Epithelial cell of esophagus (primary cell): ENCODE results near the gene IFI35.

Experiments used
- DNase-seq: peaks from one replicate; pipeline ENCODE4 v3.0.0; 2010; ENCODE audit warnings: low read depth
- H3K4me3 ChIP-seq: 2 replicates; pipeline ENCODE4 v1.5.1; 2011; ENCODE audit warnings: mild to moderate bottlenecking, low read length, control low read depth
- TF ChIP-seq, protein P1 (sequence below): IDR thresholded peaks from 2 replicates; pipeline ENCODE4 v1.5.1; 2011; ENCODE audit warnings: low read depth, mild to moderate bottlenecking, low read length, control low read depth, inconsistent platforms; ENCODE audit not compliant: insufficient read depth; ENCODE audit errors: missing control alignments

The IFI35 gene

DNA sequence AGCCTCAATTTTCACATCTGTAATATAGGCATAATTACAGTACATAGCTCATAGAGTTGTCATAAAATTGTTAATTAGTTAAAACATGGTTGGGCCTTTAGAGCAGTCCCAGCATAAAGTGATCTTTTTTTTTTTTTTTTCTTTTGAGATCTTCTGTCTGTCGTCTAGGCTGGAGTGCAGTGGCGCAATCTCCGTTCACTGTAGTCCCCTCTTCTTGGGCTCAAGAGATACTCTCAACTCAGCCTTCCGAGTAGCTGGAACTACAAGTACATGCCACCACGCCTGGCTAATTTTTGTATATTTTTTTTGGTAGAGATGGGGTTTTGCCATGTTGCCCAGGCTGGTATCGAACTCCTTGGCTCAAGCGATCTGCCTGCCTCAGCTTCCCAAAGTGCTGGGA is 49.5 kb downstream of the IFI35 start:
- H3K4me3 ChIP-seq: no peak overlapping the region
- TF ChIP-seq, protein P1, sequence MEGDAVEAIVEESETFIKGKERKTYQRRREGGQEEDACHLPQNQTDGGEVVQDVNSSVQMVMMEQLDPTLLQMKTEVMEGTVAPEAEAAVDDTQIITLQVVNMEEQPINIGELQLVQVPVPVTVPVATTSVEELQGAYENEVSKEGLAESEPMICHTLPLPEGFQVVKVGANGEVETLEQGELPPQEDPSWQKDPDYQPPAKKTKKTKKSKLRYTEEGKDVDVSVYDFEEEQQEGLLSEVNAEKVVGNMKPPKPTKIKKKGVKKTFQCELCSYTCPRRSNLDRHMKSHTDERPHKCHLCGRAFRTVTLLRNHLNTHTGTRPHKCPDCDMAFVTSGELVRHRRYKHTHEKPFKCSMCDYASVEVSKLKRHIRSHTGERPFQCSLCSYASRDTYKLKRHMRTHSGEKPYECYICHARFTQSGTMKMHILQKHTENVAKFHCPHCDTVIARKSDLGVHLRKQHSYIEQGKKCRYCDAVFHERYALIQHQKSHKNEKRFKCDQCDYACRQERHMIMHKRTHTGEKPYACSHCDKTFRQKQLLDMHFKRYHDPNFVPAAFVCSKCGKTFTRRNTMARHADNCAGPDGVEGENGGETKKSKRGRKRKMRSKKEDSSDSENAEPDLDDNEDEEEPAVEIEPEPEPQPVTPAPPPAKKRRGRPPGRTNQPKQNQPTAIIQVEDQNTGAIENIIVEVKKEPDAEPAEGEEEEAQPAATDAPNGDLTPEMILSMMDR: no peak
- DNase-seq: no peak

GRCh38 chr17:43062984-43063638 is 56.5 kb downstream of the IFI35 start:
- H3K4me3 ChIP-seq: no peak overlapping the region
- DNase-seq: no peak
- TF ChIP-seq, protein P1: no peak
